ENCODE measurements around the gene RIPOR2. TPM values are rescaled to one million over a fixed set of nuclear protein-coding genes. Genes with fewer than 3 reads are reported as not detected.
"Not testable (repeated sequence)": the region's sequence is repeated elsewhere in the genome, so short reads cannot be mapped to it uniquely, and the experiment has no call there.

Gene RIPOR2
- total RNA-seq, 1 donor from 2014 or later = 21.3 TPM

- DNase-seq = no peak
Measured at GRCh38 chr6:24763578-24763977, 172.2 kb downstream of the RIPOR2 start.

- no peak for DNase-seq
Measured at GRCh38 chr6:24761851-24762250, 173.9 kb downstream of the RIPOR2 start.

GRCh38 chr6:24761193-24761835, 174.4 kb downstream of the RIPOR2 start:
- DNase-seq = no peak

DNA sequence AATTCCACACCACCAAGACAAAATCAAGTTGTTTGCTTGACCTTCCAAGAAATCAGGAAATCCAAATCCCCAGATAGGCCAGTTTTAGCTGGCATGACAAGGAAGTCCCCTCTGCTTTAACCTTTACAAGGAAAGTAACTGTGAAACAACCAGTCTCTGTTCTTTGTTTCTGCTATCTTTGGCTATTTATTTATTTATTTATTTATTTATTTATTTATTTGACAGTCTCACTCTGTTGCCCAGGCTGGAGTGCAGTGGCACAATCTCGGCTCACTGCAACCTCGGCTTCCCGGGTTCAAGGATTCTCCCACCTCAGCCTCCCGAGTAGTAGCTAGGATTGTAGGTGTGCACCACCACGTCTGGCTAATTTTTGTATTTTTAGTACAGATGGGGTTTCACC, 175.6 kb downstream of the RIPOR2 start:
- DNase-seq = no peak

GRCh38 chr6:24759718-24760117, 176.0 kb downstream of the RIPOR2 start:
- DNase-seq = no peak

- no peak for DNase-seq
Measured at GRCh38 chr6:24757611-24758010, 178.1 kb downstream of the RIPOR2 start.

- DNase-seq = no peak
Measured at GRCh38 chr6:24755279-24755678, 180.5 kb downstream of the RIPOR2 start.

DNA sequence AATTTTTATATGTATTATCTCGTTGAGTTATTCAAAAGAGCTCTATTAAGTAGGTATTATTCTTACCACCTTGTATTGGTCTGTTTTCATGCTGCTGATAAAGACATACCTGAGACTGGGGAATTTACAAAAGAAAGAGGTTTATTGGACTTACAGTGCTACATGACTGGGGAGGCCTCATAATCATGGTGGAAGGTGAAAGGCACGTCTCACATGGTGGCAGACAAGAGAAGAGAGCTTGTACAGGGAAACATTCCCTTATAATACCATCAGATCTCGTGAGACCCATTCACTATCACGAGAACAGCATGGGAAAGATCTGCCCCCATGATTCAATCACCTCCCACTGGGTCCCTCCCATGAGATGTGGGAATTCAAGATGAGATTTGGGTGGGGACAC, 181.4 kb downstream of the RIPOR2 start:
- DNase-seq = not testable (repeated sequence)

Other genes with a start within 250 kb of the RIPOR2 start
- gene C6orf62, start 216.8 kb downstream of the RIPOR2 start, total RNA-seq = 85.2 TPM
- gene GMNN, start 161.0 kb downstream of the RIPOR2 start, total RNA-seq = 19.2 TPM
- not detected for gene ARMH2, start 137.0 kb downstream of the RIPOR2 start, total RNA-seq

Measured in tongue (tissue), 2 donors.